HCT116 (cell line): Measurements from ENCODE around the gene KHK. TPM values are rescaled to one million over a fixed set of nuclear protein-coding genes. Genes with fewer than 3 reads are reported as not detected.

Experiments used
- ATAC-seq: fragments of 200-7000 bp; cut with Tn5 transposase; 2 replicates; pipeline ENCODE4 v1.9.1; 2020; ENCODE audit warnings: mild to moderate bottlenecking, moderate library complexity
- BruUV-seq: library from RNA; stranded (reverse); fragments of 400-500 nt; replicated peaks from 2 replicates; lab custom pipeline; 2021; lab: Mats Ljungman, UMichigan
- CTCF ChIA-PET: fragments of 300-600 bp; sonication (Branson Sonifier 250); formaldehyde crosslinking; loops from one replicate; lab custom pipeline; 2021; ENCODE audit warnings: antibody characterized with exemption; lab: Charles Lee
- POLR2A ChIA-PET: fragments of 300-600, 350-600 bp; sonication (Branson Sonifier 250); formaldehyde crosslinking; loops from one replicate; lab custom pipeline; 2021; ENCODE audit warnings: antibody characterized with exemption; lab: Charles Lee
- RAD21 ChIA-PET, 2 experiments: fragments of 300-600 bp; sonication (Branson Sonifier 250); formaldehyde crosslinking; loops; one replicate each; lab custom pipeline; 2023; ENCODE audit warnings: low total read pairs in 2 of 2; ENCODE audit not compliant: uncharacterized antibody in 2 of 2, unreplicated experiment in 2 of 2, low non-redundant PET in 1 of 2; lab: Charles Lee
- DNase-seq: peaks from one replicate; pipeline ENCODE4 v3.0.0-alpha.2; 2010; ENCODE audit warnings: low read depth, low spot score
- H2AFZ ChIP-seq: fragments of 200-600 bp; shearing (Covaris generic), sonication (generic); 2 replicates; pipeline ENCODE4 v1.6.1; 2017; ENCODE audit warnings: low read depth, mixed run types, mixed read lengths, antibody characterized with exemption, low read length; ENCODE audit not compliant: poor library complexity, severe bottlenecking
- H3K27ac ChIP-seq: 2 replicates; pipeline ENCODE4 v1.5.1; 2012; ENCODE audit warnings: low read depth, low read length
- H3K27me3 ChIP-seq: fragments of 200-600 bp; sonication (generic); 2 replicates; pipeline ENCODE4 v1.6.1; 2016; ENCODE audit warnings: mixed run types, low read length, mixed read lengths; ENCODE audit not compliant: insufficient read depth
- H3K36me3 ChIP-seq, 2 experiments: fragments of 200-500 bp in 1 of 2; fragments of 200-600 bp in 1 of 2; sonication (Bioruptor generic) in 1 of 2; sonication (generic) in 1 of 2; 2 replicates each; pipeline versions ENCODE4 v1.5.1 to v1.6.1; 2014 to 2016; ENCODE audit warnings: low read length in 2 of 2, inconsistent platforms in 1 of 2, mixed read lengths in 1 of 2, mixed run types in 1 of 2; ENCODE audit not compliant: insufficient read depth in 2 of 2, control insufficient read depth in 1 of 2
- H3K4me1 ChIP-seq, 2 experiments: fragments of 200-600 bp in 1 of 2; sonication (generic) in 1 of 2; 2 replicates each; pipeline versions ENCODE4 v1.5.1 to v1.6.1; 2012 to 2017; ENCODE audit warnings: low read length in 2 of 2, inconsistent platforms in 1 of 2, mild to moderate bottlenecking in 1 of 2, mixed read lengths in 1 of 2, mixed run types in 1 of 2, moderate library complexity in 1 of 2; ENCODE audit not compliant: insufficient read depth in 2 of 2, control insufficient read depth in 1 of 2
- H3K4me2 ChIP-seq: fragments of 200-600 bp; sonication (generic); 2 replicates; pipeline ENCODE4 v1.6.1; 2017; ENCODE audit warnings: mixed run types, low read length, mixed read lengths
- H3K4me3 ChIP-seq, 2 experiments: fragments of 200-600 bp in 1 of 2; sonication (generic) in 1 of 2; replicated peaks in 1 of 2; 2 replicates each; pipeline ENCODE4 v1.5.1; 2011 to 2016; ENCODE audit warnings: low read length in 2 of 2, control low read depth in 1 of 2, low read depth in 1 of 2, mild to moderate bottlenecking in 1 of 2, mixed read lengths in 1 of 2, mixed run types in 1 of 2
- H3K79me2 ChIP-seq: fragments of 200-600 bp; sonication (generic); 2 replicates; pipeline ENCODE4 v1.6.1; 2017; ENCODE audit warnings: mild to moderate bottlenecking, mixed run types, low read length, moderate library complexity, mixed read lengths; ENCODE audit not compliant: insufficient read depth
- H3K9ac ChIP-seq: fragments of 200-600 bp; sonication (generic); 2 replicates; pipeline ENCODE4 v1.6.1; 2016; ENCODE audit warnings: low read length, mixed read lengths
- H3K9me2 ChIP-seq: fragments of 200-600 bp; sonication (generic), shearing (Covaris generic); 2 replicates; pipeline ENCODE4 v1.6.1; 2017; ENCODE audit warnings: mixed run types, mild to moderate bottlenecking, moderate library complexity; ENCODE audit not compliant: insufficient read depth
- H3K9me3 ChIP-seq, 2 experiments: fragments of 200-500 bp in 1 of 2; fragments of 200-600 bp in 1 of 2; sonication (Bioruptor generic) in 1 of 2; sonication (generic) in 1 of 2; 2 replicates each; pipeline ENCODE4 v1.6.1; 2014 to 2017; ENCODE audit warnings: low read length in 2 of 2, mixed read lengths in 2 of 2, inconsistent platforms in 1 of 2, low read depth in 1 of 2, mild to moderate bottlenecking in 1 of 2, mixed run types in 1 of 2, moderate library complexity in 1 of 2; ENCODE audit not compliant: control insufficient read depth in 1 of 2, insufficient read depth in 1 of 2
- H4K20me1 ChIP-seq: fragments of 200-600 bp; sonication (generic), shearing (Covaris generic); 2 replicates; pipeline ENCODE4 v1.6.1; 2017; ENCODE audit warnings: mixed run types, mild to moderate bottlenecking, moderate library complexity; ENCODE audit not compliant: insufficient read depth
- CEBPB ChIP-seq: IDR thresholded peaks from 2 replicates; pipeline ENCODE4 v1.6.1; 2012; ENCODE audit warnings: low read depth
- EGR1 ChIP-seq: IDR thresholded peaks from 2 replicates; pipeline ENCODE4 v1.6.1; 2012; ENCODE audit warnings: low read depth
- ELF1 ChIP-seq: IDR thresholded peaks from 2 replicates; pipeline ENCODE4 v1.6.1; 2012; ENCODE audit warnings: low read depth, borderline replicate concordance
- JUND ChIP-seq: IDR thresholded peaks from 2 replicates; pipeline ENCODE4 v1.6.1; 2012
- POLR2A ChIP-seq: IDR thresholded peaks from 2 replicates; pipeline ENCODE4 v1.7.0; 2011; ENCODE audit warnings: borderline replicate concordance; ENCODE audit not compliant: insufficient read depth, insufficient read length; ENCODE audit errors: extremely low read depth
- POLR2AphosphoS5 ChIP-seq: IDR thresholded peaks from 2 replicates; pipeline ENCODE4 v1.6.1; 2011; ENCODE audit warnings: mild to moderate bottlenecking, low read depth, low read length, moderate library complexity
- RAD21 ChIP-seq: IDR thresholded peaks from 2 replicates; pipeline ENCODE4 v1.6.1; 2012; ENCODE audit warnings: low read depth, mild to moderate bottlenecking
- SIN3A ChIP-seq: IDR thresholded peaks from 2 replicates; pipeline ENCODE4 v1.6.1; 2012; ENCODE audit warnings: low read depth
- SRF ChIP-seq: IDR thresholded peaks from 2 replicates; pipeline ENCODE4 v1.6.1; 2012; ENCODE audit warnings: low read depth
- TCF7L2 ChIP-seq: IDR thresholded peaks from 2 replicates; pipeline ENCODE4 v1.7.0; 2011; ENCODE audit warnings: borderline replicate concordance, inconsistent platforms; ENCODE audit not compliant: insufficient read depth, insufficient read length; ENCODE audit errors: extremely low read depth
- ZFX ChIP-seq: fragments of 450-650 bp; IDR thresholded peaks from 2 replicates; pipeline ENCODE4 v1.6.1; 2017
- ZNF274 ChIP-seq: fragments of 200-500 bp; sonication (Bioruptor generic); IDR thresholded peaks from 2 replicates; pipeline ENCODE4 v1.6.1; 2014; ENCODE audit warnings: mild to moderate bottlenecking, low read depth, low read length, inconsistent platforms
- intact Hi-C: fragments of 100-400 bp; cut with micrococcal nuclease; formaldehyde crosslinking; loops from 2 replicates; pipeline ENCODE4 v1.10.0; 2022
- total RNA-seq: library from RNA; stranded (reverse); gene quantifications from one replicate; pipeline ENCODE4 v1.2.1, GENCODE V29; 2021; ENCODE audit not compliant: unreplicated experiment
- TF ChIP-seq, protein P1 (sequence below), 3 experiments: fragments of 200-600 bp in 1 of 3; sonication (generic) in 1 of 3; IDR thresholded peaks in 2 of 3; conservative IDR thresholded peaks in 1 of 3; 2 replicates each; pipeline ENCODE4 v1.5.1; 2012 to 2017; ENCODE audit warnings: low read depth in 2 of 3, low read length in 2 of 3, antibody characterized with exemption in 1 of 3, borderline replicate concordance in 1 of 3, control low read depth in 1 of 3, mild to moderate bottlenecking in 1 of 3, mixed read lengths in 1 of 3, mixed run types in 1 of 3, moderate library complexity in 1 of 3; ENCODE audit not compliant: insufficient read depth in 1 of 3
- TF ChIP-seq, protein P2 (sequence below): IDR thresholded peaks from 2 replicates; pipeline ENCODE4 v1.6.1; 2012

The KHK gene
- total RNA-seq, 1 experiment from 2014 or later: 6.7 TPM

DNA sequence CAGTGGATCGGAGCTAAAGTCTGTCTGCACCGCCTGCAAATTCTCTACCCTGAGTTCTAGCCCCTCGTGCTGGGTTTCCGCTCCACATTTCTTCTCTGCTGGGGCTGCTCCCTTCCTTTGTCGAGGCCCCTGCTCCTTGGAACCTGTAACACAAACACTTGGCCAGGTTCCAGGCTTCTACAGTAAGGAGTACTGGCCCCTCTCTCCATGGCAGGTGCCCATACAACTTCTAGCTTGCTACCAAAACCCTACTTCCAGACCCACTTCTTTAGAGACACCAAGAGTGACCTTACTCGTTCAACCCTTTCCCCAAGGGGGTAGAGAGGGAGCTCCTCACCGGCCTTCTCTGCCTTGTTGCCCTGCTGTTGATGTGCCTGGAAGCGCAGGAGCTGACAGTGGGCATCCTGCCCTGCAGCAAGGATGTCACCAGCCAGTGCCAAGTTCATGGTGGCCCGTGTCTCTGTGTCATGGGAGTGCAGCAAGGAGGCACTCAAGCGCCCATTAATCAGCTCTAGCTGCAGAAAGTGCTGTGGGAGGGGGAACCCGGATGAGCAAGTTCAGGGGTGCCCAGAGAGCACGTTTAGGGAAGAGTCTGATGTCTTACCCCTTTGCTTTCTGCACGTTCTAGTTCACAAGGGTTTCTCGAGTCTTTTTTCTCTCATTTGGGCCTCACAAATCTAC is 46.8 kb downstream of the KHK start:
- Histone ChIP-seq H3K9me2 (no peaks in the 10 kb centered on the region), H2AFZ (no peak overlapping the region), H3K79me2 (peaks cover 20% of the 10 kb centered on the region), H3K27ac (peak overlapping the region; percentile 81), H4K20me1 (no peaks in the 10 kb centered on the region), H3K9ac (peak overlapping the region; percentile 97), H3K4me1 (peaks cover 4 to 19% of the 10 kb centered on the region in 2 experiments; a peak in 3 of 4 replicates), H3K27me3 (no peaks in the 10 kb centered on the region), H3K36me3 (peaks cover 14 to 20% of the 10 kb centered on the region in 2 experiments; a peak in 3 of 4 replicates), H3K4me2 (peak overlapping the region; percentile 95), H3K9me3 (no peaks in the 10 kb centered on the region), H3K4me3 (peak overlapping the region; percentile 96 to 99)
- no peak for ATAC-seq
- intact Hi-C loops: no loop called here
- ChIA-PET CTCF (interaction anchor here (1.4 to 1.6 kb wide), 2 partner anchors 36 to 147 kb away, joined by 5 to 7 read pairs; no protein-coding TSS in a partner anchor), RAD21 (no interaction called here), POLR2A (no interaction called here)
- no peak for TF ChIP-seq ZFX
- no peak for DNase-seq
- BruUV-seq: TSS peak; percentile 70

GRCh38 chr2:27133905-27134780 is 47.6 kb downstream of the KHK start, which contains the start of gene PREB:
Gene PREB (minus strand): TSS chr2:27134636. CDS start chr2:27134421, 215 bp downstream.
- POLR2A ChIA-PET: interaction anchor here (1.0 kb wide), 1 partner anchor 131 kb away, joined by 3 read pairs; no protein-coding TSS in a partner anchor
- DNase-seq: peak; percentile 87
- peaks cover 14 to 20% of the 10 kb centered on the region in 2 experiments; a peak in 3 of 4 replicates for H3K36me3 ChIP-seq
- H3K4me1 ChIP-seq: peaks cover 4 to 19% of the 10 kb centered on the region in 2 experiments; a peak in 3 of 4 replicates
- peak within 1 kb of the TSS; percentile 81 for H3K27ac ChIP-seq
- CTCF ChIA-PET: interaction anchor here (0.9 to 1.6 kb wide), 3 partner anchors 36 to 169 kb away, joined by 3 to 7 read pairs (median 5); no protein-coding TSS in a partner anchor
- peak within 1 kb of the TSS; percentile 71 for H2AFZ ChIP-seq
- H3K79me2 ChIP-seq: peaks cover 20% of the 10 kb centered on the region
- peak within 1 kb of the TSS; percentile 95 for H3K4me2 ChIP-seq
- intact Hi-C loops: no loop called here
- peak; percentile 98 for ATAC-seq
- no TSS peak for BruUV-seq
- H3K9me2 ChIP-seq: no peaks in the 10 kb centered on the region
- H3K27me3 ChIP-seq: no peaks in the 10 kb centered on the region
- H3K9ac ChIP-seq: peak within 1 kb of the TSS; percentile 97
- H3K9me3 ChIP-seq: no peaks in the 10 kb centered on the region
- peak within 1 kb of the TSS; percentile 96 to 99 for H3K4me3 ChIP-seq
- no peaks in the 10 kb centered on the region for H4K20me1 ChIP-seq
- RAD21 ChIA-PET: no interaction called here
- no peak for TF ChIP-seq ZNF274
- no peak for TF ChIP-seq ELF1
- no peak for TF ChIP-seq TCF7L2
- peak; percentile 96 for TF ChIP-seq POLR2AphosphoS5
- TF ChIP-seq, protein P1, sequence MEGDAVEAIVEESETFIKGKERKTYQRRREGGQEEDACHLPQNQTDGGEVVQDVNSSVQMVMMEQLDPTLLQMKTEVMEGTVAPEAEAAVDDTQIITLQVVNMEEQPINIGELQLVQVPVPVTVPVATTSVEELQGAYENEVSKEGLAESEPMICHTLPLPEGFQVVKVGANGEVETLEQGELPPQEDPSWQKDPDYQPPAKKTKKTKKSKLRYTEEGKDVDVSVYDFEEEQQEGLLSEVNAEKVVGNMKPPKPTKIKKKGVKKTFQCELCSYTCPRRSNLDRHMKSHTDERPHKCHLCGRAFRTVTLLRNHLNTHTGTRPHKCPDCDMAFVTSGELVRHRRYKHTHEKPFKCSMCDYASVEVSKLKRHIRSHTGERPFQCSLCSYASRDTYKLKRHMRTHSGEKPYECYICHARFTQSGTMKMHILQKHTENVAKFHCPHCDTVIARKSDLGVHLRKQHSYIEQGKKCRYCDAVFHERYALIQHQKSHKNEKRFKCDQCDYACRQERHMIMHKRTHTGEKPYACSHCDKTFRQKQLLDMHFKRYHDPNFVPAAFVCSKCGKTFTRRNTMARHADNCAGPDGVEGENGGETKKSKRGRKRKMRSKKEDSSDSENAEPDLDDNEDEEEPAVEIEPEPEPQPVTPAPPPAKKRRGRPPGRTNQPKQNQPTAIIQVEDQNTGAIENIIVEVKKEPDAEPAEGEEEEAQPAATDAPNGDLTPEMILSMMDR (IDR thresholded peaks at IDR 0.05 in 2 of 3, conservative IDR thresholded peaks at IDR 0.05 in 1 of 3; ENCODE audit: borderline replicate concordance in 1 of 3, insufficient read depth in 1 of 3, low read depth in 2 of 3, low read length in 2 of 3): peak in 1 of 3 experiments; percentile 21; a peak in 1 of 6 replicates
- no peak for TF ChIP-seq EGR1
- no peak for TF ChIP-seq SRF
- TF ChIP-seq, protein P2, sequence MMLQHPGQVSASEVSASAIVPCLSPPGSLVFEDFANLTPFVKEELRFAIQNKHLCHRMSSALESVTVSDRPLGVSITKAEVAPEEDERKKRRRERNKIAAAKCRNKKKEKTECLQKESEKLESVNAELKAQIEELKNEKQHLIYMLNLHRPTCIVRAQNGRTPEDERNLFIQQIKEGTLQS: no peak
- no peak for TF ChIP-seq RAD21
- peak; percentile 67 for TF ChIP-seq POLR2A
- no peak for TF ChIP-seq SIN3A
- no peak for TF ChIP-seq JUND
- no peak for TF ChIP-seq CEBPB
